AG09309 (cell line): ENCODE results near the gene CPB1.

Experiments
- DNase-seq: peaks from one replicate; pipeline ENCODE4 v3.0.0-alpha.2; 2010; ENCODE audit warnings: low read depth
- H3K4me3 ChIP-seq: 2 replicates; pipeline ENCODE4 v1.5.1; 2011; ENCODE audit warnings: mild to moderate bottlenecking, low read depth, low read length, moderate library complexity; ENCODE audit not compliant: control insufficient read depth
- CTCF ChIP-seq: IDR thresholded peaks from 2 replicates; pipeline ENCODE4 v1.5.1; 2011; ENCODE audit warnings: mild to moderate bottlenecking, low read depth, low read length, inconsistent platforms; ENCODE audit not compliant: insufficient read depth, control insufficient read depth; ENCODE audit errors: missing control alignments

CPB1 gene

GRCh38 chr3:148809835-148810234, 17.8 kb upstream of the CPB1 start:
- TF ChIP-seq CTCF: no peak
- no peak for DNase-seq
- no peak overlapping the region for H3K4me3 ChIP-seq

- H3K4me3 ChIP-seq: no peak overlapping the region
- DNase-seq: no peak
- no peak for TF ChIP-seq CTCF
Measured at GRCh38 chr3:148815316-148816110, 12.1 kb upstream of the CPB1 start.

GRCh38 chr3:148816427-148816826, 11.2 kb upstream of the CPB1 start:
- no peak for TF ChIP-seq CTCF
- H3K4me3 ChIP-seq: no peak overlapping the region
- no peak for DNase-seq

- no peak for TF ChIP-seq CTCF
- no peak overlapping the region for H3K4me3 ChIP-seq
- DNase-seq: no peak
Measured at GRCh38 chr3:148816981-148817525, 10.6 kb upstream of the CPB1 start.

- no peak overlapping the region for H3K4me3 ChIP-seq
- TF ChIP-seq CTCF: no peak
- no peak for DNase-seq
Measured at GRCh38 chr3:148820361-148821245, 7.0 kb upstream of the CPB1 start.

GRCh38 chr3:148823026-148823425, 4.6 kb upstream of the CPB1 start:
- no peak overlapping the region for H3K4me3 ChIP-seq
- no peak for DNase-seq
- no peak for TF ChIP-seq CTCF
